Stimulated activated CD4-positive, alpha-beta T cell treated with anti-CD3 and anti-CD28 coated beads, Interleukin-2, amount 100 ng/mL, for 4 hours (primary cell): ENCODE data around the gene NR2F1.

ENCODE experiments used
- DNase-seq: peaks from one replicate; pipeline ENCODE4 v3.0.0-alpha.2; 2020; ENCODE audit warnings: low read depth

The NR2F1 gene

GRCh38 chr5:93604644-93605515, 21.9 kb downstream of the NR2F1 start:
- DNase-seq = no peak

GRCh38 chr5:93606382-93606752, 23.3 kb downstream of the NR2F1 start:
- no peak for DNase-seq

GRCh38 chr5:93607367-93608258, 24.6 kb downstream of the NR2F1 start:
- no peak for DNase-seq

DNA sequence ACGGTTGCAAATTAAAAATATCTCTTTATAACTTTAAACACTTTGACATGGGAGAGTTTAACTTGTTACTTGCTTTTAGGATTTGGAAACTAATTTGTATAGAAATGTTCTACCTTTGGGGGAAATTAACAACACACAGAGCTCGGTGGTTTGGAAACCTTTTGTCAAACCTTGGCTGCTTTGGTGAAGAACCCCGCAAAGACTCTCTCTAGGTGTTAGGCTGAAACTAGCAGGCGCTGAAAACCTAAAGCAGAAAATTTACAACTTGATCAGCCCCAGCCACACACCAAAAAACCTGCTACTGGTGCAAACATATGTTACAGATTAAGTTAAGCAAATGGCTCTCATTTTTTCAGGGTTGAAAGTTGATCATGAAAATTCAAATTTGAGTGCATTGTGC, 25.8 kb downstream of the NR2F1 start:
- no peak for DNase-seq

GRCh38 chr5:93609762-93610161, 26.7 kb downstream of the NR2F1 start:
- no peak for DNase-seq

DNA sequence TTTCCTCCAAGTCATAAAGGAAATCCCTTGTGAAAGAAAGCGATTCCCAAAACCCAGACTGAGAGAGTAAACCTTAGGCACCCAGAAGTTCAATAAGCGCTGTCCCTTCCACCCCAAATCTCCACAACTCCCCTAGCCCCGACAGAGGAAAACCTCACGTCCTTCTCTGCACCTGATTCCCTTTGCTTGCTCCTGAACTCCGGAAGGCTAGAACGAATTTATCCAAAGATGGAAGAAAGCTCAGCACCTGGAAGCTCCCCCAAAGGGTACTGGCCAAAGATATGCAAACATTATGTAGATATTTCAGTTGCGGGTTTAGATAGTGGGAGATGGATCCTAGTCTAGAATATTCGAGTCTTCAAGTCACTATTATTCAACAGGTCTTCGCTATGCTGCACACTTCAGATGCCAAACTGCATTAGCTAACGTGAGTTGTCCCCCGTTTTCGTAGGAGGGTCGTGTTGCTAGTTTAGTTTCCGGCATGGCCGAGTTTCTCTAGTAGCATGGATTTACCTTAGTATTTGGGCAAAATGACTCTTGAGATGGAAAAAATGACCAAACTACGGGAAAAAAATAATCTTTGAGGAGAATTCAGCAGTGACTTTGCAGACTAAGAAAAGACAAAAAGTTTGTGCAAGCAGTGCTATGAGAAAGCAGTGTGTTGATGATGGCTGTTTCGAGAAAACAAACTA, 27.7 kb downstream of the NR2F1 start:
- no peak for DNase-seq

DNA sequence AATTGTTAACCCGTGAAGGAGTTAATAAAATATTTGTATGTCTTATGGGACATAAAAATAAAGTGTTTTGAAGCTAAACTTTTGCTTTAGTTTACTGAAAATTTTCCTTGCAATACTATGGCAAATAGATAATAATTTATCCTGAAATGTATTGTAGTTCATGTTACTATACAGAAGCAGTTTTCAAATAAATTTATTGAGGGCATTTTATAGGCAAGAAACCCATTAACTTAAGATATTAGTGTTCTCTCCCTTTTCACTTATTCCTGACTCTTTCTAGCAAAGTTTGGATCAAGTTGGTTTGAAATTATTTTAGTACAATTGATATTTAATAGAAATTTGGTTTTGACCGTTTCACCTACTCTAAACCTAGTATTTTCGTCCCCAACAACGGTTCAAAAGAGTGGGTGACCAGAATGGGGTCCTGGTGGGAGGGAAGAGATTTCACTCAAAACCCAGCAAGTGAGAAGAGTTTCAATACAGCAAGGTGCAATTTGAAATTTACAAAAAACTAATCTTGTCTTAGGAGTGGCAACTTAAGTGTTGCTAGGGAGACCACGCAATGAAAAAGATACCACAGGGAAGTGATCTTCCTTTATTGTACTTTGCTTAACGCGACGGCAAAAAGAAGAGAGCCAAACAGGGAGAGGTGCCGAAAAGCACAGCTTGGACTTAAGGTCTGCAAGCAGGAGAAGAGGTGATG, 28.4 kb downstream of the NR2F1 start:
- no peak for DNase-seq

DNA sequence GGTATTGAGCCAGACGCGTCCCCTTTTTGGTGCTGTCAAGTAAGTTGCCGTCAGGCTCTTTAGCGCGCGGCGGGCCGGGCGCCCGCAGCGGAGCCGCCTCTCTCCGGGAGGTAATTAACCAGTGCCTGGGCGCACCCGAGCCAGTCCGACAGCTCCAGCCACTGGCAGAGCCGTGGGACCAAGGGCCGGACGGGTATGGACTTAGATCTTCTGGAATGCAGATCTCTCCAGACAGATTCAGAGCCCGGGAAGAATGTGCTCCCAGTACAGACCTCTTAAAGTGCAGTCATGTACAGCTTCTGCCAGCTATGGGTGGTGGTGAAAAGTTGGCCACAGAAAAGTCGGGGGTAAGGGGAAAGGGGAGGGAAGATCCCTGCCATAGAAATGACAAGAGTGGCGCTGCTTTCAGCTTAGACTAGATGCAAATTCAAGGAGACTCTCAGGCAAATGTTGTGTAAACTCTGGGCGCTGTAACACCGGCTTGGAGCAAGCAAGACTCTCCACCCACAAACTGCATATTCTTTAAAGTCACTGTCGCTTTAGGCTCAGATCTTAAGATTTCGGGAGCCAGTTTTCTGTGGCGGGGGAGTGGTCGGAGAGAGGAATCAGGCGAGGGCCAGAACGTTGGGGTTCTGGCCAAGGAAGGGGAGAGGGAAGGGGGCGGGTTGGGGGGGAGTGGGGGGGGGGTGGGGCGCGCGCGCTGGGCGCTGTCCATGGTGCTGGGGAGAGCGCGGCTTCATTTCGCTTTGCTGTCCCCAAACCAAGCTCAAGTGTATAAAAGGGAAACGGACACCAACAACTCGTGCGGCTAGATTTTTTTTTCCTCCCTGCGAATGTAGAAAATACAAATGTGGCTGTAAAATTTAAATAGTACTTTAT, 29.2 kb downstream of the NR2F1 start:
- no peak for DNase-seq

DNA sequence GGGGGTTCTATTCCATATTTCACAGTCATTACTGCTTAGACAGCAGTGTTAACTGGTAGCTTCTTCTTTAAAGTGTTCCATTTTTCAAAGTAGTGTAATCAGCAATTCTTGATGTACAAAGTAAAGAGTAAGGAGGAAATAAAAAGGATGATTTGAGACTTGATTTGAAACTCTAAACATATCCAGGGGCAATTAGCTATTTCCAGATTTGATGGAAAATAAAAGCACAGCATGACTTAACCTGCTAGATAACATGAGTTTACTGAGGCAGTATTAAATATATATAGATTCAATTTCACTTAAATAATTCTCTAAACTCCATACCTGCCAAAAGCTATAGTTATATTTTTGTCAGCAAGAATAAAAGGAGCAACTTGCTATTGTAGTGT, 29.8 kb downstream of the NR2F1 start:
- DNase-seq = no peak

DNA sequence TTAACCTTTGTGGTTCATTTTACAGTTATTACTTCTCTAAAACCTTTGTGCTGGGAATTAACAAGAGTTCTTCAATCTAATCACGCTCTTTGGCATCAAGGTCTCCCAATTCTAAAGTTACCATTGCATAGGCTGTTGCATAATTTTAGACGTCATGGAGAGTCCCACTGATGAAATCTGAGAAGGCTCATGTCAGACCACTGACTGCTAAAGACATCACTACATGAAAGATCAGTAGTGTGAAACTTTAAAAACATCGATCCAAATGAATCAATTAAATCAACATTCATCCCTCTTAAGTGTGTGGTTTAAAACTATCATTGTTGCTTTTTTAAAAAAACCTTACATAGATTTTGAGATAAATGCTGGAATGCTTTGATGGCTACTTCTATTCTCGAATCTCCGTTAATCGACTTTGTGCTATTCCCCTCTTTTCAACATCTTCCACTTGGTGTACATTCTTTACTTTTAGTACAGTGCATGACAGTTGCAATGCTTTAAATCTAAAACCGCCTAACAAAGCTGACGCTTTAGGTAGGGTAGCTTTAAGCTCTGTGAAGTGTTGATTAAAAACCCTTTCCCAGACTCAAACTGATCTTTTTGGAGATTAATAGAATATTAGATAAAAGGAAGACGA, 33.6 kb downstream of the NR2F1 start:
- no peak for DNase-seq

- DNase-seq = no peak
These were observed 37.7 kb downstream of the NR2F1 start for GRCh38 chr5:93620487-93621326.

DNA sequence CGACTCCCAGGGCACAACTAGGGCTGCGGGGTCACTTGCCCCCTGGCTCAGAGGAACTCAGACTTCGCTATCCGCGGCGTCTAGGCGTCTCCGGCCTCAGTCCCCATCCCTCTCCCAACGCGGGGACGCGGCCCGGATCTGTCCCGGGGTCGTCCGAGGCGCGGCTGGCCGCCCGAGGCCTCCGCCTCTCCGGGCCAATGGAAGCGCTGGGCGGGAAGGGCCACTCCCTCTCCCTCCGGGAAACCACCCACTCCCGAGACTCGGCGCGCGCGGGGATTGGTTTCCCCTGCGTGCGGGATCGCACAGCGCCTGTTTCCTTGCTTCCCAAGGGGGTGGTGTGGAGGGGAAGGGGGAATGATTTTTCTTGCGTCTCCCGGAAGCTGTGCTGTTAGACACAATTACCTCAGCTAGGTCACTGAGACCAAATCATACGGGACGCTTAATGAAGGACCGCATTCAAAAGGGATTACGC, 38.3 kb downstream of the NR2F1 start:
- DNase-seq = no peak

- no peak for DNase-seq
These were observed 39.3 kb downstream of the NR2F1 start for GRCh38 chr5:93622240-93622885.

DNA sequence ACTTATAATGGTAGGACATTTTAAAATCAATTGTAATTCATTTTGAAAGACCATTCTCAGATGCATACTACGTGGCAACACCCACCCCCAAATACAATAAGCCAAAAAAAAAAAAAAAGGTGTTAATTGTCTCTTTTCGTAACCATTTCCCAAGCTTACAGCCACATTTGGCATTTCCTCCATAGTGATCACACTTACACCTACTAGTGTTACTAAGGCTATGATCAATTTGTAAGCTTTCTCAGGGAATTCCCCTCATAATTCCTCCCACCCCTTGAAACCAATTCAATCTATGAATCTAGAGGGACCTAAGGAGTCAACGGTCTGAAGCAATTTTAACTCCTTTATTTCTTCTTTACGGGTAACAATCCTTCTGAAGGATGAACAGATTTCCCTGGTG, 40.1 kb downstream of the NR2F1 start:
- no peak for DNase-seq

GRCh38 chr5:93626801-93627200, 43.8 kb downstream of the NR2F1 start:
- no peak for DNase-seq

GRCh38 chr5:93632327-93632726, 49.3 kb downstream of the NR2F1 start:
- DNase-seq = no peak

DNA sequence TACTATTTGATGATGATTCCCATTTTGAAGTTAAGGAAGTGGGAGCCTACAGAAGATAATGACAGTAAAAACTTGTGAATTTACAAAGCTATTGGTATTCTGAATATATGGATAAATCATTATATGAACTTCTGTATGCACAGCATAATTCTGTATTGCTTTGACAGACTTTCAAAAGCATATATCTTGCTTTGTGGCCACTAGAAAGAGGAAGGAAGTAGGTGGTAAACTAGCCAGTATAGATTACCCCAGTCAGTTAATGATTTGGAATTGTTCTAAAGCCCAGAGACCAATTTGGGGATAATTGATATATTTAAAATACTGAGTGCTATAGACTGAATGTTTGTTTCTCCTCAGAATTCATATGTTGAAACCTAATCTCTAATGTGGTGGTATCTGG, 53.0 kb downstream of the NR2F1 start:
- no peak for DNase-seq

GRCh38 chr5:93636837-93637236, 53.8 kb downstream of the NR2F1 start:
- DNase-seq = no peak

GRCh38 chr5:93637697-93638096, 54.7 kb downstream of the NR2F1 start:
- no peak for DNase-seq
